Endodermal cell (in vitro differentiated cells): ENCODE data around the gene MPRIP. TPM values are rescaled to one million over a fixed set of nuclear protein-coding genes. Genes with fewer than 3 reads are reported as not detected.

ENCODE experiments used
- DNase-seq: peaks from one replicate; pipeline ENCODE4 v3.0.0-alpha.2; 2017
- H3K27ac ChIP-seq: 2 replicates; pipeline ENCODE4 v1.5.1; 2013; ENCODE audit warnings: mild to moderate bottlenecking, low read depth, low read length, moderate library complexity
- H3K27me3 ChIP-seq: 2 replicates; pipeline ENCODE4 v1.6.1; 2013; ENCODE audit warnings: mild to moderate bottlenecking, low read length, moderate library complexity; ENCODE audit not compliant: insufficient read depth, control insufficient read depth, poor library complexity, severe bottlenecking
- H3K36me3 ChIP-seq: 2 replicates; pipeline ENCODE4 v1.7.0; 2013; ENCODE audit warnings: mild to moderate bottlenecking, low read length, moderate library complexity; ENCODE audit not compliant: control insufficient read depth, insufficient read depth
- H3K4me1 ChIP-seq: one replicate; pipeline ENCODE4 v1.7.0; 2013; ENCODE audit warnings: low read length; ENCODE audit not compliant: control insufficient read depth, insufficient read depth
- H3K4me3 ChIP-seq: 2 replicates; pipeline ENCODE4 v1.5.1; 2013; ENCODE audit warnings: mild to moderate bottlenecking, low read length, moderate library complexity
- H3K9ac ChIP-seq: 2 replicates; pipeline ENCODE4 v1.6.1; 2013; ENCODE audit warnings: mild to moderate bottlenecking, low read length, moderate library complexity; ENCODE audit not compliant: poor library complexity, severe bottlenecking; ENCODE audit errors: extremely low read depth
- H3K9me3 ChIP-seq: 2 replicates; pipeline ENCODE4 v1.6.1; 2013; ENCODE audit warnings: mild to moderate bottlenecking, low read length, moderate library complexity; ENCODE audit not compliant: control insufficient read depth
- H3K27ac Mint-ChIP-seq: 2 replicates; pipeline ENCODE4 v1.8.0; 2020; ENCODE audit warnings: mixed read lengths
- H3K27me3 Mint-ChIP-seq: 2 replicates; pipeline ENCODE4 v1.8.0; 2021; ENCODE audit warnings: mild to moderate bottlenecking, mixed read lengths; ENCODE audit not compliant: insufficient read depth
- H3K36me3 Mint-ChIP-seq: 2 replicates; pipeline ENCODE4 v1.8.0; 2020; ENCODE audit warnings: low read depth, mixed read lengths
- H3K4me1 Mint-ChIP-seq: 2 replicates; pipeline ENCODE4 v1.8.0; 2020; ENCODE audit warnings: mixed read lengths
- H3K4me3 Mint-ChIP-seq: 2 replicates; pipeline ENCODE4 v1.8.0; 2020; ENCODE audit warnings: mild to moderate bottlenecking, moderate library complexity, mixed read lengths
- H3K9me3 Mint-ChIP-seq: 2 replicates; pipeline ENCODE4 v1.8.0; 2020; ENCODE audit warnings: mild to moderate bottlenecking, mixed read lengths
- WGBS, 2 experiments: methylation state at CpG; one replicate each; pipeline versions ENCODE4 v1.1.5 to v1.1.7; 2013; ENCODE audit warnings: missing lambda C conversion rate in 2 of 2, mixed read lengths in 1 of 2; ENCODE audit not compliant: insufficient coverage in 1 of 2, insufficient read length in 1 of 2; 5-methylcytosine and 5-hydroxymethylcytosine counted together
- long read RNA-seq, 4 experiments: library from polyadenylated mRNA in 2 of 4; library from RNA in 1 of 4; library from capped mRNA in 1 of 4; stranded (forward) in 3 of 4; unstranded in 1 of 4; transcript quantifications; one replicate each; pipeline ENCODE4 v2.0.0, GENCODE V29; 2020 to 2021; ENCODE audit warnings: inconsistent platforms in 1 of 4
- polyA plus RNA-seq, 2 experiments: library from polyadenylated mRNA; stranded (reverse); fragments of 50-300 nt; gene quantifications; one replicate each; pipeline ENCODE4 v1.2.3, GENCODE V29; 2013
- total RNA-seq, 2 donors: library from RNA; stranded (reverse); fragmentation: NEBNext Ultra II Directional in 1 of 2; extraction: Animal tissue kit (Norgen Biotek cat#: 25700) in 1 of 2; gene quantifications; 2 replicates in 1 of 2; 3 replicates in 1 of 2; pipeline ENCODE4 v1.2.1, GENCODE V29; 2021
- TF ChIP-seq, protein P1 (sequence below): fragments of 200-600 bp; sonication (generic); conservative IDR thresholded peaks from 2 replicates; pipeline ENCODE4 v1.5.0; 2021; ENCODE audit warnings: antibody characterized with exemption, mild to moderate bottlenecking

The MPRIP gene, protein sequence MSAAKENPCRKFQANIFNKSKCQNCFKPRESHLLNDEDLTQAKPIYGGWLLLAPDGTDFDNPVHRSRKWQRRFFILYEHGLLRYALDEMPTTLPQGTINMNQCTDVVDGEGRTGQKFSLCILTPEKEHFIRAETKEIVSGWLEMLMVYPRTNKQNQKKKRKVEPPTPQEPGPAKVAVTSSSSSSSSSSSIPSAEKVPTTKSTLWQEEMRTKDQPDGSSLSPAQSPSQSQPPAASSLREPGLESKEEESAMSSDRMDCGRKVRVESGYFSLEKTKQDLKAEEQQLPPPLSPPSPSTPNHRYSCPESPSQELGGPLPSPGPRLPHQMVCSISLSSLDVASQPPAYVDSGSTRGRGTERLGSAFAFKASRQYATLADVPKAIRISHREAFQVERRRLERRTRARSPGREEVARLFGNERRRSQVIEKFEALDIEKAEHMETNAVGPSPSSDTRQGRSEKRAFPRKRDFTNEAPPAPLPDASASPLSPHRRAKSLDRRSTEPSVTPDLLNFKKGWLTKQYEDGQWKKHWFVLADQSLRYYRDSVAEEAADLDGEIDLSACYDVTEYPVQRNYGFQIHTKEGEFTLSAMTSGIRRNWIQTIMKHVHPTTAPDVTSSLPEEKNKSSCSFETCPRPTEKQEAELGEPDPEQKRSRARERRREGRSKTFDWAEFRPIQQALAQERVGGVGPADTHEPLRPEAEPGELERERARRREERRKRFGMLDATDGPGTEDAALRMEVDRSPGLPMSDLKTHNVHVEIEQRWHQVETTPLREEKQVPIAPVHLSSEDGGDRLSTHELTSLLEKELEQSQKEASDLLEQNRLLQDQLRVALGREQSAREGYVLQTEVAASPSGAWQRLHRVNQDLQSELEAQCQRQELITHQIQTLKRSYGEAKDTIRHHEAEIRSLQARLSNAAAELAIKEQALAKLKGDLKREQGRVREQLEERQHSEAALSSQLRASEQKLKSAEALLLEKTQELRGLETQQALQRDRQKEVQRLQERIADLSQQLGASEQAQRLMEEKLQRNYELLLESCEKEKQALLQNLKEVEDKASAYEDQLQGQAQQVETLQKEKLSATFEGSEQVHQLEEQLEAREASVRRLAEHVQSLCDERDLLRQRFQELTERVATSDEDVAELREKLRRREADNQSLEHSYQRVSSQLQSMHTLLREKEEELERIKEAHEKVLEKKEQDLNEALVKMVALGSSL (N-terminal part only)
- 100 to 1,000 TPM; 154 to 155 TPM for total RNA-seq
- 126 TPM for polyA plus RNA-seq (2013, experiment 1 of 2)
- 112 TPM for polyA plus RNA-seq (2013, experiment 2 of 2)
- long read RNA-seq, experiment 1, partial matches to known transcripts, result 22 of 33 reads
- long read RNA-seq, experiment 1, other reads (novel, unspliced or antisense), result 11 of 33 reads
- long read RNA-seq, experiment 2, full-length matches to known transcripts, result 36 of 67 reads
- long read RNA-seq, experiment 2, partial matches to known transcripts, result 15 of 67 reads
- long read RNA-seq, experiment 2, other reads (novel, unspliced or antisense), result 16 of 67 reads
- long read RNA-seq, experiment 3, full-length matches to known transcripts, result 6 of 76 reads
- long read RNA-seq, experiment 3, partial matches to known transcripts, result 57 of 76 reads
- long read RNA-seq, experiment 3, other reads (novel, unspliced or antisense), result 13 of 76 reads
- long read RNA-seq, experiment 4, partial matches to known transcripts, result 4 of 5 reads
- long read RNA-seq, experiment 4, other reads (novel, unspliced or antisense), result 1 of 5 reads

DNA sequence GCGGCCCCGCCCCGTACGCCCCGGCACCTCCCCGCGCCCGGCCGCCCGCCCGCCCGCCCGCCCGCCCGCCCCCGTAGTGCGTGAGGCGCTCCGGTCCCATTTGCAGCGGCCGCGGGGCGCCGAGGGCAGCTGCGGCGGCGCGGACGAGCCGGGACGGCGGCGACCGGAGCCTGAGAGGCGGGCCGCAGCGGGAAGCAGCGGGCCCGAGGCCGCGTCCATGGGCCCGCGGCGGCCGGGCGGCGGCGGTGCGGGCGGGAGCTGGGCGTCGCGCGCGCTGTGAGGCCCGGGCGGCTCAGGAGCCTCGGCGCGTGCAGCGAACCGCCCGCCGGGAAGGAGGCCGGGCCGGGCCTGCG, at the start of gene MPRIP:
TSS of gene MPRIP (plus strand) at position 74 of the 353 bp plus-strand sequence. CDS start 392 bp downstream, outside the sequence.
- H3K36me3 Mint-ChIP-seq, result peaks cover 8% of the 10 kb centered on the region
- peaks cover 32% of the 10 kb centered on the region for H3K4me1 Mint-ChIP-seq
- H3K27ac Mint-ChIP-seq, result peak within 1 kb of the TSS; percentile 64
- no peak for DNase-seq
- peaks cover 3% of the 10 kb centered on the region for H3K27me3 Mint-ChIP-seq
- TF ChIP-seq, protein P1, sequence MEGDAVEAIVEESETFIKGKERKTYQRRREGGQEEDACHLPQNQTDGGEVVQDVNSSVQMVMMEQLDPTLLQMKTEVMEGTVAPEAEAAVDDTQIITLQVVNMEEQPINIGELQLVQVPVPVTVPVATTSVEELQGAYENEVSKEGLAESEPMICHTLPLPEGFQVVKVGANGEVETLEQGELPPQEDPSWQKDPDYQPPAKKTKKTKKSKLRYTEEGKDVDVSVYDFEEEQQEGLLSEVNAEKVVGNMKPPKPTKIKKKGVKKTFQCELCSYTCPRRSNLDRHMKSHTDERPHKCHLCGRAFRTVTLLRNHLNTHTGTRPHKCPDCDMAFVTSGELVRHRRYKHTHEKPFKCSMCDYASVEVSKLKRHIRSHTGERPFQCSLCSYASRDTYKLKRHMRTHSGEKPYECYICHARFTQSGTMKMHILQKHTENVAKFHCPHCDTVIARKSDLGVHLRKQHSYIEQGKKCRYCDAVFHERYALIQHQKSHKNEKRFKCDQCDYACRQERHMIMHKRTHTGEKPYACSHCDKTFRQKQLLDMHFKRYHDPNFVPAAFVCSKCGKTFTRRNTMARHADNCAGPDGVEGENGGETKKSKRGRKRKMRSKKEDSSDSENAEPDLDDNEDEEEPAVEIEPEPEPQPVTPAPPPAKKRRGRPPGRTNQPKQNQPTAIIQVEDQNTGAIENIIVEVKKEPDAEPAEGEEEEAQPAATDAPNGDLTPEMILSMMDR, result no peak
- H3K27me3 ChIP-seq, result no peaks in the 10 kb centered on the region
- peak within 1 kb of the TSS; percentile 94 for H3K4me3 ChIP-seq
- peaks cover 17% of the 10 kb centered on the region for H3K4me1 ChIP-seq
- peak within 1 kb of the TSS; percentile 82 for H3K4me3 Mint-ChIP-seq
- WGBS, 2 experiments, result 0% methylated on average over 19 to 65 of the region's 67 CpGs
- H3K36me3 ChIP-seq, result no peaks in the 10 kb centered on the region
- H3K9ac ChIP-seq, result peak within 1 kb of the TSS; percentile 61
- H3K9me3 ChIP-seq, result peaks cover 9% of the 10 kb centered on the region
- peak within 1 kb of the TSS; percentile 41 for H3K27ac ChIP-seq
- peaks cover 5% of the 10 kb centered on the region for H3K9me3 Mint-ChIP-seq

DNA sequence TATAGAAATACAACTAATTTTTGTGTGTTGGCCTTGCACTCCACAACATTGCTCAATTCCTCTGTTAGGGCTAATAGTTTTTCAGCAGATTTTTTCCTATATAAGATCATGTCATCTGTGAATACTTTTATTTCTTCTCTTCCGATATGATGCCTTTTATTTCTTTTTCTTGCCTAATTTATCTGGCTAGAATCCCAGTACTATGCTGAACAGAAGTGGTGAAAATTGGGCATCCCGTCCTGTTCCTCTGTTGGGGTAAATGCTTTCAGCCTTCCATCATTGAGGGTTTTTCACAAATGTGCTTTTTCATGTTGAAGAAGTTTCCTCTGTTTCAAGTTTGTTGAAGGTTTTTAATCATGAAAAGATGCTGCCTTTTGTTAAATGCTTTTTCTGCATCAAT, 47.6 kb upstream of the MPRIP start:
- no peak overlapping the region for H3K4me3 Mint-ChIP-seq
- no peaks in the 10 kb centered on the region for H3K27me3 Mint-ChIP-seq
- H3K27ac Mint-ChIP-seq, result no peak overlapping the region
- no peaks in the 10 kb centered on the region for H3K36me3 ChIP-seq
- TF ChIP-seq, protein P1, result no peak
- no peak overlapping the region for H3K27ac ChIP-seq
- H3K27me3 ChIP-seq, result no peaks in the 10 kb centered on the region
- no peaks in the 10 kb centered on the region for H3K4me1 ChIP-seq
- 97 to 100% methylated on average over 2 of the region's 2 CpGs for WGBS, 2 experiments
- H3K9me3 ChIP-seq, result no peaks in the 10 kb centered on the region
- H3K4me3 ChIP-seq, result no peak overlapping the region
- H3K4me1 Mint-ChIP-seq, result no peaks in the 10 kb centered on the region
- H3K9me3 Mint-ChIP-seq, result peaks cover 2% of the 10 kb centered on the region
- H3K36me3 Mint-ChIP-seq, result no peaks in the 10 kb centered on the region
- no peak for DNase-seq
- no peak overlapping the region for H3K9ac ChIP-seq
